IPS-20b (cell line): Measurements from ENCODE around the gene AK9.
A peak's percentile ranks its signal among the peaks of the same experiment; 100 is the strongest.

Experiments
- H3K27ac ChIP-seq: one replicate; pipeline ENCODE4 v1.5.1; 2013; ENCODE audit warnings: low read length
- H3K27me3 ChIP-seq: 2 replicates; pipeline ENCODE4 v1.6.1; 2013; ENCODE audit warnings: mild to moderate bottlenecking, low read length, inconsistent platforms; ENCODE audit not compliant: insufficient read depth
- H3K36me3 ChIP-seq: 2 replicates; pipeline ENCODE4 v1.6.1; 2013; ENCODE audit warnings: low read depth, mild to moderate bottlenecking, inconsistent platforms, low read length, moderate library complexity; ENCODE audit not compliant: insufficient read depth
- H3K4me1 ChIP-seq: 2 replicates; pipeline ENCODE4 v1.6.1; 2013; ENCODE audit warnings: mild to moderate bottlenecking, control low read depth, inconsistent platforms, low read length, moderate library complexity; ENCODE audit not compliant: insufficient read depth
- H3K4me3 ChIP-seq: 2 replicates; pipeline ENCODE4 v1.5.1; 2013; ENCODE audit warnings: mild to moderate bottlenecking, low read length, inconsistent platforms
- H3K9ac ChIP-seq: 2 replicates; pipeline ENCODE4 v1.6.1; 2013; ENCODE audit warnings: low read depth, mild to moderate bottlenecking, inconsistent platforms, low read length, moderate library complexity
- H3K9me3 ChIP-seq: 2 replicates; pipeline ENCODE4 v1.6.1; 2013; ENCODE audit warnings: mild to moderate bottlenecking, low read depth, low read length, inconsistent platforms; ENCODE audit not compliant: insufficient read depth

Gene AK9

GRCh38 chr6:109454496-109455436 is 236.2 kb downstream of the AK9 start:
- Histone ChIP-seq H3K9me3 (no peaks in the 10 kb centered on the region), H3K4me1 (peaks cover 27% of the 10 kb centered on the region; the same call in 1 of the 2 replicates), H3K9ac (peak overlapping the region; percentile 76; the same call in 1 of the 2 replicates), H3K4me3 (peak overlapping the region; percentile 89), H3K27me3 (peaks cover 14% of the 10 kb centered on the region; the same call in 1 of the 2 replicates), H3K36me3 (peaks cover 29% of the 10 kb centered on the region), H3K27ac (no peak overlapping the region)

- H3K27ac ChIP-seq: no peak overlapping the region
- H3K27me3 ChIP-seq: peaks cover 14% of the 10 kb centered on the region; the same call in 1 of the 2 replicates
- peak overlapping the region; percentile 89; the same call in 1 of the 2 replicates for H3K4me3 ChIP-seq
- peaks cover 29% of the 10 kb centered on the region for H3K36me3 ChIP-seq
- H3K9me3 ChIP-seq: no peaks in the 10 kb centered on the region
- peaks cover 24% of the 10 kb centered on the region; the same call in 1 of the 2 replicates for H3K4me1 ChIP-seq
- peak overlapping the region; percentile 76; the same call in 1 of the 2 replicates for H3K9ac ChIP-seq
These were observed 237.2 kb downstream of the AK9 start for GRCh38 chr6:109453594-109454495.

GRCh38 chr6:109453156-109453555 is 237.8 kb downstream of the AK9 start:
- Histone ChIP-seq H3K4me1 (peaks cover 23% of the 10 kb centered on the region; the same call in 1 of the 2 replicates), H3K27me3 (peaks cover 14% of the 10 kb centered on the region; the same call in 1 of the 2 replicates), H3K9ac (no peak overlapping the region), H3K36me3 (peaks cover 34% of the 10 kb centered on the region), H3K27ac (no peak overlapping the region), H3K9me3 (no peaks in the 10 kb centered on the region), H3K4me3 (no peak overlapping the region)

GRCh38 chr6:109452181-109452580 is 238.8 kb downstream of the AK9 start:
- peaks cover 14% of the 10 kb centered on the region; the same call in 1 of the 2 replicates for H3K27me3 ChIP-seq
- H3K36me3 ChIP-seq: peaks cover 34% of the 10 kb centered on the region
- no peak overlapping the region for H3K9ac ChIP-seq

GRCh38 chr6:109451376-109451775 is 239.6 kb downstream of the AK9 start:
- H3K9me3 ChIP-seq: no peaks in the 10 kb centered on the region
- no peak overlapping the region for H3K4me3 ChIP-seq
- peaks cover 8% of the 10 kb centered on the region; the same call in 1 of the 2 replicates for H3K4me1 ChIP-seq
- H3K9ac ChIP-seq: no peak overlapping the region
- H3K36me3 ChIP-seq: peaks cover 34% of the 10 kb centered on the region
- H3K27ac ChIP-seq: no peak overlapping the region
- peaks cover 6% of the 10 kb centered on the region; the same call in 1 of the 2 replicates for H3K27me3 ChIP-seq

More at GRCh38 chr6:109452181-109452580, 238.8 kb downstream of the AK9 start:
- no peak overlapping the region for H3K27ac ChIP-seq
- H3K9me3 ChIP-seq: no peaks in the 10 kb centered on the region
- H3K4me3 ChIP-seq: no peak overlapping the region
- H3K4me1 ChIP-seq: peaks cover 14% of the 10 kb centered on the region; the same call in 1 of the 2 replicates

GRCh38 chr6:109450801-109451200 is 240.2 kb downstream of the AK9 start:
- Histone ChIP-seq H3K4me1 (peaks cover 7% of the 10 kb centered on the region; the same call in 1 of the 2 replicates), H3K4me3 (no peak overlapping the region), H3K36me3 (peaks cover 36% of the 10 kb centered on the region), H3K9ac (no peak overlapping the region), H3K27ac (no peak overlapping the region), H3K27me3 (peaks cover 6% of the 10 kb centered on the region; the same call in 1 of the 2 replicates), H3K9me3 (no peaks in the 10 kb centered on the region)

- Histone ChIP-seq H3K27ac (no peak overlapping the region), H3K4me1 (peaks cover 7% of the 10 kb centered on the region; the same call in 1 of the 2 replicates), H3K36me3 (peaks cover 44% of the 10 kb centered on the region), H3K4me3 (no peak overlapping the region), H3K9ac (no peak overlapping the region), H3K27me3 (peaks cover 6% of the 10 kb centered on the region; the same call in 1 of the 2 replicates), H3K9me3 (no peaks in the 10 kb centered on the region)
These were observed 241.0 kb downstream of the AK9 start for GRCh38 chr6:109449795-109450673.

- H3K9me3 ChIP-seq: no peaks in the 10 kb centered on the region
- H3K4me3 ChIP-seq: no peak overlapping the region
- no peak overlapping the region for H3K9ac ChIP-seq
- H3K4me1 ChIP-seq: peaks cover 3% of the 10 kb centered on the region; the same call in 1 of the 2 replicates
- no peak overlapping the region for H3K27ac ChIP-seq
- peaks cover under 1% of the 10 kb centered on the region; the same call in 1 of the 2 replicates for H3K27me3 ChIP-seq
- H3K36me3 ChIP-seq: peaks cover 52% of the 10 kb centered on the region
These were observed 241.8 kb downstream of the AK9 start for GRCh38 chr6:109449064-109449794.

- Histone ChIP-seq H3K4me3 (no peak overlapping the region), H3K27me3 (no peaks in the 10 kb centered on the region), H3K9me3 (no peaks in the 10 kb centered on the region), H3K36me3 (peaks cover 57% of the 10 kb centered on the region), H3K27ac (no peak overlapping the region), H3K9ac (no peak overlapping the region), H3K4me1 (no peaks in the 10 kb centered on the region)
These were observed 242.4 kb downstream of the AK9 start for GRCh38 chr6:109448615-109449014.

GRCh38 chr6:109447878-109448555 is 243.0 kb downstream of the AK9 start:
- no peak overlapping the region for H3K27ac ChIP-seq
- H3K36me3 ChIP-seq: peaks cover 57% of the 10 kb centered on the region
- no peaks in the 10 kb centered on the region for H3K9me3 ChIP-seq
- H3K4me3 ChIP-seq: no peak overlapping the region
- H3K9ac ChIP-seq: no peak overlapping the region
- H3K27me3 ChIP-seq: no peaks in the 10 kb centered on the region
- H3K4me1 ChIP-seq: no peaks in the 10 kb centered on the region
